ENCODE data around the gene WDPCP. TPM values are rescaled to one million over a fixed set of nuclear protein-coding genes. Genes with fewer than 3 reads are reported as not detected.

The WDPCP gene
- polyA plus RNA-seq, 1 of the 3 experiments (the other 2 are of a cell fraction), result 3.1 TPM

- H3K4me1 ChIP-seq (ENCODE audit: control insufficient read depth in 1 of 2, insufficient read depth in 2 of 2, low read depth in 1 of 2, low read length in 1 of 2), result no peaks in the 10 kb centered on the region
- CTCF ChIA-PET, result no interaction called here
- H4K20me1 ChIP-seq (ENCODE audit: insufficient read depth), result no peaks in the 10 kb centered on the region
- no peaks in the 10 kb centered on the region for H3K36me3 ChIP-seq (replicated peaks in 1 of 2; ENCODE audit: control insufficient read depth in 1 of 2, insufficient read depth in 2 of 2, low read length in 1 of 2)
- 0 out of 2 replicates have a peak, but pooled peaks cover 8% of the 10 kb centered on the region for H3K9me3 ChIP-seq
- POLR2A ChIA-PET, result no interaction called here
- TF ChIP-seq TEAD4 (IDR thresholded peaks at IDR 0.05; ENCODE audit: borderline replicate concordance, insufficient read depth) (no peak), NRF1 (IDR thresholded peaks at IDR 0.05; ENCODE audit: low read depth, low read length) (no peak), FOSL2 (IDR thresholded peaks at IDR 0.05; ENCODE audit: borderline replicate concordance, low read depth) (no peak)
- H3K79me2 ChIP-seq (ENCODE audit: insufficient read depth), result no peaks in the 10 kb centered on the region
- no peaks in the 10 kb centered on the region for H3K27me3 ChIP-seq (ENCODE audit: insufficient read depth)
- DNase-seq, result no peak
- H3K9me2 ChIP-seq, result no peaks in the 10 kb centered on the region
- H2AFZ ChIP-seq (ENCODE audit: low read depth), result no peak overlapping the region
- H3K27ac ChIP-seq (ENCODE audit: low read depth in 2 of 2, low read length in 1 of 2), result no peak overlapping the region
- no peak overlapping the region for H3K9ac ChIP-seq
- H3K4me2 ChIP-seq, result no peak overlapping the region
- WGBS (ENCODE audit: low lambda C conversion rate), result 84% methylated on average over 3 of the region's 3 CpGs
- H3K4me3 ChIP-seq (ENCODE audit: low read depth in 2 of 2, low read length in 1 of 2), result no peak overlapping the region
- H3F3A ChIP-seq (replicated peaks; ENCODE audit: insufficient read depth), result no peaks in the 10 kb centered on the region
Measured at GRCh38 chr2:63186331-63186730, 401.9 kb downstream of the WDPCP start.

DNA sequence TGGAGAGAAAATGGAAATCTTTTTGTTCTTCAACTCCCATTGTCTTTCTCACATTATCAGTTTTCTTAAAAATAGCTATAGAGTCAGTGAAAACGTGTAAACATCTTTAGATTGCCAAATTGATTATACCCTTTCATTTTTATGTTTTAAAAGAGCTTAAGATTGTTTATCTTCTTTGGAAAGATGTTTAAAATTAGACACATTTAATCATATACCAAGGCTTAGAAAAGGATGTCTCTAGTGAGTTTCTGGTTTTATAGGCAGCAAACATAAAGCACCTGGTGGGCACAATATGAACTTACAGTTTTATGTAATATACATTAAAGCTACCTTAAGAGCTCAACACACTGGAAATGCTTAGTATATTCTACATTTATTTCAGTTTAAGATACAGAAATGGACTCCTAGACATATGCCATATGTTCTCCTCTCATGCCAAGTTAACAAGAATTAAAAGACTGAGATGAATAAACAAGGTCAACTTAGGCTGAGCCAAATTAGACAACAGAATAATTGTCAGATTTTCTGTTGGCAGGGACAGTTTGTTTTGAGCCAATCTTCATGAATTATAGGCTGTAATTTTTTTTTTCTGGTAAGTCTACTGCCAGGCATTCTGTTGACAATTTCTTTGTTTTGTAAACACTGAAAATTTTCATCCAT lies 425.0 kb downstream of the WDPCP start:
- no peak overlapping the region for H3K4me2 ChIP-seq
- no peak for DNase-seq
- no peaks in the 10 kb centered on the region for H3K27me3 ChIP-seq (ENCODE audit: insufficient read depth)
- no peaks in the 10 kb centered on the region for H3K79me2 ChIP-seq (ENCODE audit: insufficient read depth)
- H3K27ac ChIP-seq (ENCODE audit: low read depth in 2 of 2, low read length in 1 of 2), result no peak overlapping the region
- H3K9me2 ChIP-seq, result no peaks in the 10 kb centered on the region
- ChIA-PET CTCF (no interaction called here), POLR2A (no interaction called here)
- H3K36me3 ChIP-seq (replicated peaks in 1 of 2; ENCODE audit: control insufficient read depth in 1 of 2, insufficient read depth in 2 of 2, low read length in 1 of 2), result peaks cover 0 to 3% of the 10 kb centered on the region in 2 experiments
- no peak overlapping the region for H3K4me3 ChIP-seq (ENCODE audit: low read depth in 2 of 2, low read length in 1 of 2)
- H2AFZ ChIP-seq (ENCODE audit: low read depth), result no peak overlapping the region
- H3K4me1 ChIP-seq (ENCODE audit: control insufficient read depth in 1 of 2, insufficient read depth in 2 of 2, low read depth in 1 of 2, low read length in 1 of 2), result no peaks in the 10 kb centered on the region
- WGBS (ENCODE audit: low lambda C conversion rate), result 60% methylated on average over 1 of the region's 1 CpG
- no peaks in the 10 kb centered on the region for H3K9me3 ChIP-seq
- no peaks in the 10 kb centered on the region for H4K20me1 ChIP-seq (ENCODE audit: insufficient read depth)
- TF ChIP-seq GATA2 (CRISPR knock-in tag; IDR thresholded peaks at IDR 0.05) (no peak), MEF2A (IDR thresholded peaks at IDR 0.05; ENCODE audit: borderline replicate concordance, low read depth) (no peak), RFX5 (IDR thresholded peaks at IDR 0.05; ENCODE audit: low read length) (no peak), FOSL2 (IDR thresholded peaks at IDR 0.05; ENCODE audit: borderline replicate concordance, low read depth) (no peak), GABPA (IDR thresholded peaks at IDR 0.05; ENCODE audit: low read depth) (no peak), POLR2AphosphoS5 (IDR thresholded peaks at IDR 0.05; ENCODE audit: low read depth, low read length) (no peak), CHD2 (IDR thresholded peaks at IDR 0.05; ENCODE audit: low read length, partially characterized antibody) (no peak), NFIC (IDR thresholded peaks at IDR 0.05; ENCODE audit: borderline replicate concordance) (no peak), RAD21 (IDR thresholded peaks at IDR 0.05; ENCODE audit: low read length) (no peak), EZH2phosphoT487 (IDR thresholded peaks at IDR 0.05; ENCODE audit: borderline replicate concordance, low read depth) (no peak), FOXJ3 (CRISPR knock-in tag; IDR thresholded peaks at IDR 0.05) (no peak), CTCF (IDR thresholded peaks at IDR 0.05) (no peak), TEAD4 (IDR thresholded peaks at IDR 0.05; ENCODE audit: borderline replicate concordance, insufficient read depth) (no peak), REST (IDR thresholded peaks at IDR 0.05; ENCODE audit: low read depth, low read length) (no peak), NRF1 (IDR thresholded peaks at IDR 0.05; ENCODE audit: low read depth, low read length) (no peak), EP300 (IDR thresholded peaks at IDR 0.05; ENCODE audit: borderline replicate concordance in 1 of 2, low read depth in 1 of 2, low read length in 1 of 2) (no peak)
- no peaks in the 10 kb centered on the region for H3F3A ChIP-seq (replicated peaks; ENCODE audit: insufficient read depth)
- no peak overlapping the region for H3K9ac ChIP-seq
